ENCODE results near the gene TATDN3.

- TF ChIP-seq CTCF (IDR thresholded peaks at IDR 0.05; ENCODE audit: control extremely low read depth in 1 of 3, insufficient read depth in 1 of 3, low read depth in 1 of 3, low read length in 3 of 3), result no peak
- TF ChIP-seq BACH1 (IDR thresholded peaks at IDR 0.05; ENCODE audit: low read length), result no peak
- TF ChIP-seq POLR2AphosphoS5 (IDR thresholded peaks at IDR 0.05; ENCODE audit: low read depth, low read length), result peak; percentile 54; the same call in 1 of the 2 replicates
- TF ChIP-seq BCL11A (IDR thresholded peaks at IDR 0.05; ENCODE audit: low read depth in 2 of 2, low read length in 2 of 2), result no peak
Observed at GRCh38 chr1:212857992-212858460, 66.3 kb downstream of the TATDN3 start, which contains the start of gene FLVCR1.
